AG10803 (cell line): ENCODE results near the gene HMGB2.
A peak's percentile ranks its signal among the peaks of the same experiment; 100 is the strongest.

ENCODE experiments used
- DNase-seq: peaks from one replicate; pipeline ENCODE4 v3.0.0; 2010; ENCODE audit warnings: low read depth
- H3K4me3 ChIP-seq: 2 replicates; pipeline ENCODE4 v1.5.1; 2011; ENCODE audit warnings: mild to moderate bottlenecking, low read length, control low read depth
- TF ChIP-seq, protein P1 (sequence below): conservative IDR thresholded peaks from 2 replicates; pipeline ENCODE4 v1.5.1; 2011; ENCODE audit warnings: mild to moderate bottlenecking, low read length, control low read depth, inconsistent platforms

The HMGB2 gene

DNA sequence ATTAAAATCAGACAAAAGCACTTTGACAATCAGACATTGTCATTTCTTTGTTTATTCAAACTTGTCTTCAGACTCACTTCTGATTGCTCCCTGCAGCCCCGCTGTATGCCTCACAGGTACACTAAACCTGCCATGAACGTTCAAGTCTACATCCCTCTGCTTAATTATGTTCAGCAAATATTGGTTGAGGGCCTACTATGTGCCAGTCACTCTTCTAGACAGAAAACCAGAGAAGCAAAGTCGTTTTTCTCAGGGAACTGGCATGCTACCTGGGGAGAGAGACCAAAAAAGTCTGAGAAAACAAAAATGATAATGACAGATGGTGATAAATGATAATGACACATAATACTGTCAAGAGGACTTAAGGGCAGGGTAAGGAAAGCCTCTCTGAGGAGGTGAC is 19.4 kb downstream of the HMGB2 start:
- TF ChIP-seq, protein P1, sequence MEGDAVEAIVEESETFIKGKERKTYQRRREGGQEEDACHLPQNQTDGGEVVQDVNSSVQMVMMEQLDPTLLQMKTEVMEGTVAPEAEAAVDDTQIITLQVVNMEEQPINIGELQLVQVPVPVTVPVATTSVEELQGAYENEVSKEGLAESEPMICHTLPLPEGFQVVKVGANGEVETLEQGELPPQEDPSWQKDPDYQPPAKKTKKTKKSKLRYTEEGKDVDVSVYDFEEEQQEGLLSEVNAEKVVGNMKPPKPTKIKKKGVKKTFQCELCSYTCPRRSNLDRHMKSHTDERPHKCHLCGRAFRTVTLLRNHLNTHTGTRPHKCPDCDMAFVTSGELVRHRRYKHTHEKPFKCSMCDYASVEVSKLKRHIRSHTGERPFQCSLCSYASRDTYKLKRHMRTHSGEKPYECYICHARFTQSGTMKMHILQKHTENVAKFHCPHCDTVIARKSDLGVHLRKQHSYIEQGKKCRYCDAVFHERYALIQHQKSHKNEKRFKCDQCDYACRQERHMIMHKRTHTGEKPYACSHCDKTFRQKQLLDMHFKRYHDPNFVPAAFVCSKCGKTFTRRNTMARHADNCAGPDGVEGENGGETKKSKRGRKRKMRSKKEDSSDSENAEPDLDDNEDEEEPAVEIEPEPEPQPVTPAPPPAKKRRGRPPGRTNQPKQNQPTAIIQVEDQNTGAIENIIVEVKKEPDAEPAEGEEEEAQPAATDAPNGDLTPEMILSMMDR, result no peak
- H3K4me3 ChIP-seq, result no peak overlapping the region

DNA sequence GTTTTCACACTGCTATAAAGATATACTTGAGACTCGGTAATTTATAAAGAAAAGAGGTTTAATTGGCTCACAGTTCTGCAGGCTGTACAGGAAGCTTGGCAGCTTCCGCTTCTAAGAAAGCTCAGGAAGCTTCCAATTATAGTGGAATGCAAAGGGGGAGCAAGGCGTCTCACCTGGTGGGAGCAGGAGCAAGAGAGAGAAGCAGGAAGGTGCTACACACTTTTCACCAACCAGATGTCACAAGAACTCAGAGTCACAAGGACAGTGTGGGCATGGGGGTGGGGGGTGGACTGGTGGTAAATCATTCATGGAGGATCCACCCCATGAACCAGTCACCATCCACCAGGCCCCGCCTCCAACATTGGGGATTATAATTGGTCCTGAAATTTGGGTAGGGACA is 22.8 kb downstream of the HMGB2 start:
- TF ChIP-seq, protein P1, result no peak
- H3K4me3 ChIP-seq, result no peak overlapping the region
- no peak for DNase-seq

More for the DNA sequence above, 19.4 kb downstream of the HMGB2 start:
- DNase-seq, result no peak

DNA sequence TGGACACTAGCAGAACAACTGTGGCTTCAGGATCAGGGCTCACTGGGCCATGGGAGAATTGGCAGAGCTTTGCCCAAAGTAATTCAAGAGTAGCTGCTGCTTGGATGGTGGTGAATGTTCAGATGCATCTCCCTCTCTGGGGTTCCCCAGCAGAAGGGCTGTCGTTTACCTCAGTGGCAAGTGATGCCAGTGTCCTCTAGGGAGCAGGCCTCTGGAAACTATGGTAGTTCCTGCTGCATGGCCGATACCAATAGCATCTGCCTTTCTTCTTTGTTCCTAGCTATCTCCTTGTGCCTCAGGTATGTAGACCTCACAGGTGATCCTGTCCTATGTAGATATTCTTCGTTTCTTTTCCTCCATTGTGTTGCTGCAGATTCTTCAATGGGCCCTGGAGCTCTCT is 26.4 kb downstream of the HMGB2 start:
- H3K4me3 ChIP-seq, result no peak overlapping the region
- TF ChIP-seq, protein P1, result no peak
- DNase-seq, result no peak

DNA sequence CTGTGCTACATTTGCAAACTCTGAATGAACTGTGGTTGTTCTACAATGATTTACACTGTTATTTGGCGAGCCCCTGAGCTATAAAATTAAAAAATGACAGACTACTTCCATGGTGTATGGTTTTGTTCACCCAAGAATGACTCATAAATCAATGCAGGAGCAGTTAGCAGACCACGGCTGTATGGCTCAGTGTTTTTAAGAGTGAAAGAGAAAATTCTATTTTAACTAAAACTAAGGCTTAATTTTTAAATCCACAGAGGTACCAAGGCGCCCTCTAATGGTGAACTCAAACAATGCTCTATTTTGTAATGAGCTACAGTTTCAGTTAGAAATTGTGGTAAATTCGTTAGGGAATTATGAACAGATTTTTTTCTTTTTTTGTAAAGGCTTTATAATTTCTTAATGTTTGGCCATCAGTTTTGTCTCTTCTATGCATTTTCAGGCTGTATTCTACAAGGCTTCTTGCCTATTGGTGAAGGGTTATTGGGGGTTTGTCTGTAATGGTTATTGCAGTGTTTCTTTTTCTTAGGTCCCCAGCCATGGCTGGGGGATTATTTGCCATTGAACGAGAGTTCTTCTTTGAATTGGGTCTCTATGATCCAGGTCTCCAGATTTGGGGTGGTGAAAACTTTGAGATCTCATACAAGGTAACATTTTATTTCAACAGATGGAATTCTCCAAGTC is 32.5 kb downstream of the HMGB2 start:
- no peak overlapping the region for H3K4me3 ChIP-seq
- DNase-seq, result peak; percentile 35
- TF ChIP-seq, protein P1, result peak; percentile 75

DNA sequence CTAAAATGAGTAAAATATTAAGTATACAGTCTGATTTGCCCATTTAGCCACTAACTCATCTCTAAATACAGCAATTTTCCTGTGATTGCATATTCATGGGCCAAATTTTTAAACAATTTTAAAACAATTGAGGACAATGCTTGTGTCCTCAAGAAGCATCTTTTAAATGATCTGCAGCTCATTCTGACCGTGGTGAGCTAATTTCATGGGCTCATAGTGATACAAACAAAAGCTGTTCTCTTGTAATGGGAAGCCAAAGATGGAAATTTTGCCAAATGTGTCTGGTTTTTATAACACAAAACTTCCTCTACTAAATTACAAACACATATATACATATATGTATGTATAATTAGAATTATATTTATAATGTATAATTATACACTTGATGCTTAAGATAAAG is 39.7 kb downstream of the HMGB2 start:
- TF ChIP-seq, protein P1, result no peak
- no peak for DNase-seq
- H3K4me3 ChIP-seq, result no peak overlapping the region

DNA sequence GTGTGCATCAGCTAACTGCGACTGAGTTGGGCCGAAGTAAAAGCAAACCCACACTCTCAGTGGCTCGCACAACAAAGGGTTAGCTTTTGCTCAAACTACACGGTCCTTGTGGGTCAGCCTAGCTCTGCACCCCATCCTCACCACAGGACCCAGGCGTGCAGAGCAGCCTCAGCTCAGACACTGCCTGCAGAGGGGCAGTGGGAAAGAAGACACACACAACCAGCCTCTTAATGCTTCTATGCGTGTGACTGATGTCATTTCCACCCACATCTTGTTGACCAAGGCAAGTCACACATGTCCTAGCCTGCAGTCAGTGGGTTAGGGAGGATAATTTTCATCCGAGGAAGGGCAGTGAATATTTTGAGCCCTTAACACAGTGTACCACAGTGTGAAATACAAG is 40.5 kb downstream of the HMGB2 start:
- no peak for DNase-seq
- H3K4me3 ChIP-seq, result no peak overlapping the region

DNA sequence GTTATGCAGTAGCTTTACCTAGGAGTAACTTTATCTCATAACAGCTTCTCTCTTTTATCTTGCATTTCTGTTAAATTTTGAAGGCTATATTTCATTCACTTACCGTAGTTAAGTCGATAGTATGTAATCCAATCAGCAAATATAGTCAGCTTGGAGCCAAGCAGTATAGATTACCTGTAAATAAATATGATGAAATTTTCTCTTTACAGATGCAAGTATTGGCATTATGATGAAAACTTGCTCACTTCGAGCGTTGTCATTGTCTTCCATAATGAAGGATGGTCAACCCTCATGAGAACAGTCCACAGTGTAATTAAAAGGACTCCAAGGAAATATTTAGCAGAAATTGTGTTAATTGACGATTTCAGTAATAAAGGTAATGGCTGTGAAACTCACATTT is 42.3 kb downstream of the HMGB2 start:
- TF ChIP-seq, protein P1, result no peak
- DNase-seq, result no peak
- H3K4me3 ChIP-seq, result no peak overlapping the region

More for the DNA sequence above, 40.5 kb downstream of the HMGB2 start:
- TF ChIP-seq, protein P1, result no peak
